ENCODE measurements around the gene HEATR1. TPM values are rescaled to one million over a fixed set of nuclear protein-coding genes. Genes with fewer than 3 reads are reported as not detected.

HEATR1 gene
- total and polyA plus RNA-seq, 4 donors: 1.6 to 34.9 (median 16.4) TPM

DNA sequence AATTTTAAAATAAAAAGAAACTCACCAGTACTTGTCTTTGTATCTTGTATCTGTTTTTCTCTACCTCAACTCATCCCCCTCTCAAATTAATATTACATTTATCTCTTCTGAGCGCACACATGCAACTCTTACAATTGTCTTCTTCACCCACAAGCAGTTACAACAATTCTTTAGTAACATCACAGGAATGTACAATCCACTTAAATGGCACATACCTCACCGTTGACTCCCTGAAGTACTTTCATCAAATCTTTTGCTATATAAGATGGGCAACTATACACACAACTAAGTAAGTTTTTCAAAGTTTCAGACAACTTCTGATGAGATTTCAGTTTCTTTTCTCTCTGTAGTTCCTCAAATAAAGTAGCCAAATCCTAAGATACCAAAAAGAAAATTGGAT lies 28.3 kb downstream of the HEATR1 start:
- ATAC-seq (ENCODE audit: low FRiP score) (no peak), DNase-seq (no peak)
- peaks cover 8 to 16% of the 10 kb centered on the region in 2 donors for H3K36me3 ChIP-seq (ENCODE audit: control insufficient read depth in 1 of 2, insufficient read depth in 2 of 2, low read length in 1 of 2)
- no peak overlapping the region for H3K4me3 ChIP-seq (ENCODE audit: low read length in 2 of 2)
- 54 to 61% methylated on average over 2 of the region's 2 CpGs for WGBS, 2 donors
- H3K27ac ChIP-seq (ENCODE audit: low read depth in 1 of 2, low read length in 2 of 2): no peak overlapping the region
- intact Hi-C loops (cut with DNase I): no loop called here
- no peaks in the 10 kb centered on the region for H3K4me1 ChIP-seq (ENCODE audit: control insufficient read depth in 1 of 2, insufficient read depth in 2 of 2, low read length in 2 of 2)
- no peaks in the 10 kb centered on the region for H3K9me3 ChIP-seq (ENCODE audit: control insufficient read depth, low read length)
- no peaks in the 10 kb centered on the region for H3K27me3 ChIP-seq (ENCODE audit: control insufficient read depth in 1 of 2, insufficient read depth in 2 of 2, low read length in 1 of 2)

DNA sequence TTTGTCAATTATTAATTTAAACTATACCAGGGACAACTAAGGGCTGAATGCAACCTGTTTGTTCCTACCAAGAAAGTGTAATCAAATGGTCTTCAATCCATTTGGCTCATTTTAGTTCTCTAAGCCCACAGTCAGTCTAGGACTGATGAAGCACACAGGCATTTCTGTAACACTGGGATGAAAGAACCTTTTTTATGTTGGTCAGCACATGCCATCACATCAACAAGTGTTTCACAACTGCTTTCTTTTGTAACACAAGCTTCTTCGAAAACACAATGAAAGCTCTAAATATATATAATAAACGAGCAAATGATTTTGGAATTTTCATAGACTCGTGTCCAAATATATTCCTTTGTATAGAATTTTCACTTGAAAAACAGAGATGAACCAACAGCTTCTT lies 28.8 kb downstream of the HEATR1 start:
- H3K27ac ChIP-seq (ENCODE audit: low read depth in 1 of 2, low read length in 2 of 2): no peak overlapping the region
- H3K4me1 ChIP-seq (ENCODE audit: control insufficient read depth in 1 of 2, insufficient read depth in 2 of 2, low read length in 2 of 2): no peaks in the 10 kb centered on the region
- DNase-seq (no peak), ATAC-seq (ENCODE audit: low FRiP score) (no peak)
- H3K9me3 ChIP-seq (ENCODE audit: control insufficient read depth, low read length): no peaks in the 10 kb centered on the region
- 88% methylated on average over 3 of the region's 3 CpGs for WGBS, 2 donors
- H3K27me3 ChIP-seq (ENCODE audit: control insufficient read depth in 1 of 2, insufficient read depth in 2 of 2, low read length in 1 of 2): no peaks in the 10 kb centered on the region
- intact Hi-C loops (cut with DNase I): no loop called here
- peaks cover 8 to 16% of the 10 kb centered on the region in 2 donors for H3K36me3 ChIP-seq (ENCODE audit: control insufficient read depth in 1 of 2, insufficient read depth in 2 of 2, low read length in 1 of 2)
- no peak overlapping the region for H3K4me3 ChIP-seq (ENCODE audit: low read length in 2 of 2)

DNA sequence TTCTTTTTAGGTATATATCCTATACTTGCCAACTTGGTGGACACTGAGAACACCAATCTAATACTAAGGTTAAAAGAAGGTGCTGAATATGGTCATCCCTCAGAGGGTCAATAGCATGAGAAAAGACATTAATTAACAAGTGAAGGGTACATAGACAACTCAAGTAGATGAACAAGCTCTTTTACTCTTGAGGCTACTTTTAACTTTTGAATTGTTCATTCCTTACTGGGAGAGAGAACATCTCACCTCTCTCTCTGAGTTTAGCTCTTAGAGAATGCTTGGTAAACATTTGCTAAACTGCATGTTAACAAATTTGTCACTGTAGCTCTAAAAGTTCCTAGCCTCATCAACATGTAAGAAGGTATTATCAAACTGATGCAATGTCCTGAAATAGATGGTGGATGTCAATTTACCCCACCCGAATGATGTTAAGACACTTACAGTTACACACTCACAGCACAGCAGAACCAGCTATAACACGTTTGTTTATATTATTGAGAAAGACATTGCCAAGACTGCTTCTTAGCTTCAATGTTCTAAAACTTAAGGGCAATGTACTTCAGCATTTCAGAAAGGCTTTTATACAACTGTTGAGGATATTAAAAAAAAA lies 35.9 kb downstream of the HEATR1 start:
- ATAC-seq (ENCODE audit: low FRiP score): no peak
- Histone ChIP-seq H3K27ac (ENCODE audit: low read depth in 1 of 2, low read length in 2 of 2) (no peak overlapping the region), H3K36me3 (ENCODE audit: control insufficient read depth in 1 of 2, insufficient read depth in 2 of 2, low read length in 1 of 2) (peaks cover 15 to 29% of the 10 kb centered on the region in 2 donors), H3K27me3 (ENCODE audit: control insufficient read depth in 1 of 2, insufficient read depth in 2 of 2, low read length in 1 of 2) (no peaks in the 10 kb centered on the region), H3K4me1 (ENCODE audit: control insufficient read depth in 1 of 2, insufficient read depth in 2 of 2, low read length in 2 of 2) (no peaks in the 10 kb centered on the region), H3K4me3 (ENCODE audit: low read length in 2 of 2) (no peak overlapping the region), H3K9me3 (ENCODE audit: control insufficient read depth, low read length) (no peaks in the 10 kb centered on the region)
- 82 to 94% methylated on average over 2 of the region's 2 CpGs for WGBS, 2 donors
- intact Hi-C loops (cut with DNase I): no loop called here
- DNase-seq: no peak

GRCh38 chr1:236565530-236565929 lies 38.8 kb downstream of the HEATR1 start:
- ATAC-seq (ENCODE audit: low FRiP score): no peak
- no peak overlapping the region for H3K4me3 ChIP-seq (ENCODE audit: low read length in 2 of 2)
- H3K27ac ChIP-seq (ENCODE audit: low read depth in 1 of 2, low read length in 2 of 2): no peak overlapping the region
- H3K36me3 ChIP-seq (ENCODE audit: control insufficient read depth in 1 of 2, insufficient read depth in 2 of 2, low read length in 1 of 2): peaks cover 12 to 24% of the 10 kb centered on the region in 2 donors
- no peaks in the 10 kb centered on the region for H3K4me1 ChIP-seq (ENCODE audit: control insufficient read depth in 1 of 2, insufficient read depth in 2 of 2, low read length in 2 of 2)
- WGBS, 2 donors: 92 to 93% methylated on average over 5 of the region's 5 CpGs
- intact Hi-C loops (cut with DNase I): no loop called here
- DNase-seq: no peak
- no peaks in the 10 kb centered on the region for H3K9me3 ChIP-seq (ENCODE audit: control insufficient read depth, low read length)
- no peaks in the 10 kb centered on the region for H3K27me3 ChIP-seq (ENCODE audit: control insufficient read depth in 1 of 2, insufficient read depth in 2 of 2, low read length in 1 of 2)

GRCh38 chr1:236561976-236562375 lies 42.3 kb downstream of the HEATR1 start:
- Histone ChIP-seq H3K36me3 (ENCODE audit: control insufficient read depth in 1 of 2, insufficient read depth in 2 of 2, low read length in 1 of 2) (peaks cover 14 to 31% of the 10 kb centered on the region in 2 donors), H3K4me1 (ENCODE audit: control insufficient read depth in 1 of 2, insufficient read depth in 2 of 2, low read length in 2 of 2) (no peaks in the 10 kb centered on the region), H3K27ac (ENCODE audit: low read depth in 1 of 2, low read length in 2 of 2) (no peak overlapping the region), H3K27me3 (ENCODE audit: control insufficient read depth in 1 of 2, insufficient read depth in 2 of 2, low read length in 1 of 2) (no peaks in the 10 kb centered on the region), H3K9me3 (ENCODE audit: control insufficient read depth, low read length) (no peaks in the 10 kb centered on the region), H3K4me3 (ENCODE audit: low read length in 2 of 2) (no peak overlapping the region)
- 84 to 88% methylated on average over 2 of the region's 2 CpGs for WGBS, 2 donors
- ATAC-seq (ENCODE audit: low FRiP score) (no peak), DNase-seq (no peak)
- intact Hi-C loops (cut with DNase I): no loop called here

DNA sequence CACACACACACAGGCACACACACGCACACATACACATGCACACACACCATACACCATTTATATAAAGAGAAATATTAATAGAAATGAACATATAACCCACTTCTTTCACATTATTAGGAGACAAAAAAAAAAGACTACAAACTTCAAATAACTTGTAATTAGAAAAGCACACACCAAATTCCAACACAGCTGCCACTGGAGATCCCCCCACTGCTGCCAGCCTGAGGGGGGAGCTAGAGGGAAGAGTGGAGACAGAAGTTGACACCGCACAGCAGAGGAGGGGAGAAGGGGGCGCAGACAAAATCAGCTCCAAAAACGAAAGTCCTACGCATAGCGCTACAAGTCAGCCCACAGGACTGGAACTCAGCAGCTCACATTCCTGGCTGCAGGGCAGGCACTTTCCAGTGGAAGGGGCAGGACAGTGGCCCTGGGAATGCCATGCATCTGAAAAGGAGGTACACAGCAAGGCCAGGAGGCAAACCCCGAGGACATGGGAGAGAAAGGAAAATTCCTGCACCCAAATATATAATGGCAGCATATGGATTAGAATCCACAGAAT lies 44.0 kb downstream of the HEATR1 start:
- intact Hi-C loops (cut with DNase I): no loop called here
- no peak overlapping the region for H3K4me3 ChIP-seq (ENCODE audit: low read length in 2 of 2)
- WGBS, 2 donors: 92 to 94% methylated on average over 7 of the region's 7 CpGs
- H3K36me3 ChIP-seq (ENCODE audit: control insufficient read depth in 1 of 2, insufficient read depth in 2 of 2, low read length in 1 of 2): peaks cover 17 to 30% of the 10 kb centered on the region in 2 donors
- H3K9me3 ChIP-seq (ENCODE audit: control insufficient read depth, low read length): no peaks in the 10 kb centered on the region
- no peaks in the 10 kb centered on the region for H3K27me3 ChIP-seq (ENCODE audit: control insufficient read depth in 1 of 2, insufficient read depth in 2 of 2, low read length in 1 of 2)
- no peaks in the 10 kb centered on the region for H3K4me1 ChIP-seq (ENCODE audit: control insufficient read depth in 1 of 2, insufficient read depth in 2 of 2, low read length in 2 of 2)
- DNase-seq: no peak
- no peak overlapping the region for H3K27ac ChIP-seq (ENCODE audit: low read depth in 1 of 2, low read length in 2 of 2)
- ATAC-seq (ENCODE audit: low FRiP score): no peak

GRCh38 chr1:236558846-236559245 lies 45.5 kb downstream of the HEATR1 start:
- no peaks in the 10 kb centered on the region for H3K4me1 ChIP-seq (ENCODE audit: control insufficient read depth in 1 of 2, insufficient read depth in 2 of 2, low read length in 2 of 2)
- intact Hi-C loops (cut with DNase I): no loop called here
- ATAC-seq (ENCODE audit: low FRiP score): no peak
- peaks cover 13 to 19% of the 10 kb centered on the region in 2 donors for H3K36me3 ChIP-seq (ENCODE audit: control insufficient read depth in 1 of 2, insufficient read depth in 2 of 2, low read length in 1 of 2)
- H3K27me3 ChIP-seq (ENCODE audit: control insufficient read depth in 1 of 2, insufficient read depth in 2 of 2, low read length in 1 of 2): no peaks in the 10 kb centered on the region
- no peaks in the 10 kb centered on the region for H3K9me3 ChIP-seq (ENCODE audit: control insufficient read depth, low read length)
- DNase-seq: no peak
- H3K4me3 ChIP-seq (ENCODE audit: low read length in 2 of 2): no peak overlapping the region
- WGBS, 2 donors: 98 to 99% methylated on average over 3 of the region's 3 CpGs
- no peak overlapping the region for H3K27ac ChIP-seq (ENCODE audit: low read depth in 1 of 2, low read length in 2 of 2)

GRCh38 chr1:236558081-236558480 lies 46.2 kb downstream of the HEATR1 start:
- Histone ChIP-seq H3K4me3 (ENCODE audit: low read length in 2 of 2) (no peak overlapping the region), H3K36me3 (ENCODE audit: control insufficient read depth in 1 of 2, insufficient read depth in 2 of 2, low read length in 1 of 2) (peaks cover 14 to 19% of the 10 kb centered on the region in 2 donors)
- 89% methylated on average over 9 of the region's 9 CpGs for WGBS, 2 donors

DNA sequence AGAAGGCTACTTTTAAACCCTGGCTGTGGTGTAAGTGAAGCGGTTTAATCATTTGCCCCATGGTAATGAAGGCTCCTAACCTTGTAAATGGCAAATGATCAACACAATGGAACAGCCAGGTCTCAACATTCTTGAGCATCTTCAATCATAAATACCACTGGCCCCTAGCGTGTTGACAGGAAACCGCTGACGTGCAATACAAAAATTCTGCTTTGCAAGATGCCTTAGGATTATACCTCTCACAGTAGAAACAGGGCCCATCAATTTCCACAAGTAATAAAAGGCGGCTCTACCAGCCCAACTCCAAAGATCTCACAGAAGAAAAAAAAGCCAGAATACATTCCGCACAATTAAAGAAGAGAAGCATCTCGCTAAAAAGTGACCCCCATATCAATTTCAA lies 47.7 kb downstream of the HEATR1 start:
- DNase-seq (no peak), ATAC-seq (ENCODE audit: low FRiP score) (no peak)
- intact Hi-C loops (cut with DNase I): no loop called here
- peaks cover 15 to 19% of the 10 kb centered on the region in 2 donors for H3K36me3 ChIP-seq (ENCODE audit: control insufficient read depth in 1 of 2, insufficient read depth in 2 of 2, low read length in 1 of 2)
- whole genome bisulfite sequencing, 2 donors: 90 to 93% methylated on average over 7 of the region's 7 CpGs
- no peaks in the 10 kb centered on the region for H3K27me3 ChIP-seq (ENCODE audit: control insufficient read depth in 1 of 2, insufficient read depth in 2 of 2, low read length in 1 of 2)
- H3K27ac ChIP-seq (ENCODE audit: low read depth in 1 of 2, low read length in 2 of 2): no peak overlapping the region
- no peak overlapping the region for H3K4me3 ChIP-seq (ENCODE audit: low read length in 2 of 2)
- H3K4me1 ChIP-seq (ENCODE audit: control insufficient read depth in 1 of 2, insufficient read depth in 2 of 2, low read length in 2 of 2): no peaks in the 10 kb centered on the region
- no peaks in the 10 kb centered on the region for H3K9me3 ChIP-seq (ENCODE audit: control insufficient read depth, low read length)

More at GRCh38 chr1:236558081-236558480, 46.2 kb downstream of the HEATR1 start:
- Histone ChIP-seq H3K27me3 (ENCODE audit: control insufficient read depth in 1 of 2, insufficient read depth in 2 of 2, low read length in 1 of 2) (no peaks in the 10 kb centered on the region), H3K4me1 (ENCODE audit: control insufficient read depth in 1 of 2, insufficient read depth in 2 of 2, low read length in 2 of 2) (no peaks in the 10 kb centered on the region), H3K27ac (ENCODE audit: low read depth in 1 of 2, low read length in 2 of 2) (no peak overlapping the region), H3K9me3 (ENCODE audit: control insufficient read depth, low read length) (no peaks in the 10 kb centered on the region)
- intact Hi-C loops (cut with DNase I): no loop called here
- ATAC-seq (ENCODE audit: low FRiP score) (no peak), DNase-seq (no peak)
